ENCODE data around the gene VSNL1.

The VSNL1 gene

GRCh38 chr2:17614174-17614930 is 73.9 kb downstream of the VSNL1 start:
- Histone ChIP-seq H3K4me3 (ENCODE audit: low read depth, low read length) (no peak overlapping the region), H3K9ac (ENCODE audit: low read length) (no peak overlapping the region), H3K4me1 (ENCODE audit: control insufficient read depth, insufficient read depth, low read length) (peaks cover 10% of the 10 kb centered on the region), H3K36me3 (ENCODE audit: control insufficient read depth, insufficient read depth, low read length) (no peaks in the 10 kb centered on the region), H3K27ac (ENCODE audit: low read depth, low read length) (no peak overlapping the region), H3K9me3 (ENCODE audit: control insufficient read depth, insufficient read depth, low read depth, low read length) (no peaks in the 10 kb centered on the region), H3K27me3 (ENCODE audit: control insufficient read depth, insufficient read depth, low read length) (no peaks in the 10 kb centered on the region)

GRCh38 chr2:17615147-17615546 is 74.7 kb downstream of the VSNL1 start:
- no peak overlapping the region for H3K27ac ChIP-seq (ENCODE audit: low read depth, low read length)
- peaks cover 14% of the 10 kb centered on the region for H3K4me1 ChIP-seq (ENCODE audit: control insufficient read depth, insufficient read depth, low read length)
- H3K36me3 ChIP-seq (ENCODE audit: control insufficient read depth, insufficient read depth, low read length), result no peaks in the 10 kb centered on the region
- no peak overlapping the region for H3K4me3 ChIP-seq (ENCODE audit: low read depth, low read length)
- no peaks in the 10 kb centered on the region for H3K9me3 ChIP-seq (ENCODE audit: control insufficient read depth, insufficient read depth, low read depth, low read length)
- no peaks in the 10 kb centered on the region for H3K27me3 ChIP-seq (ENCODE audit: control insufficient read depth, insufficient read depth, low read length)
- H3K9ac ChIP-seq (ENCODE audit: low read length), result no peak overlapping the region

- Histone ChIP-seq H3K9ac (ENCODE audit: low read length) (no peak overlapping the region), H3K36me3 (ENCODE audit: control insufficient read depth, insufficient read depth, low read length) (no peaks in the 10 kb centered on the region), H3K27me3 (ENCODE audit: control insufficient read depth, insufficient read depth, low read length) (no peaks in the 10 kb centered on the region), H3K9me3 (ENCODE audit: control insufficient read depth, insufficient read depth, low read depth, low read length) (no peaks in the 10 kb centered on the region), H3K4me3 (ENCODE audit: low read depth, low read length) (no peak overlapping the region), H3K4me1 (ENCODE audit: control insufficient read depth, insufficient read depth, low read length) (peaks cover 21% of the 10 kb centered on the region), H3K27ac (ENCODE audit: low read depth, low read length) (no peak overlapping the region)
Observed at GRCh38 chr2:17615728-17616351, 75.3 kb downstream of the VSNL1 start.

GRCh38 chr2:17616405-17616804 is 75.9 kb downstream of the VSNL1 start:
- H3K27ac ChIP-seq (ENCODE audit: low read depth, low read length), result no peak overlapping the region

GRCh38 chr2:17617516-17617915 is 77.0 kb downstream of the VSNL1 start:
- peaks cover 22% of the 10 kb centered on the region for H3K4me1 ChIP-seq (ENCODE audit: control insufficient read depth, insufficient read depth, low read length)
- H3K27me3 ChIP-seq (ENCODE audit: control insufficient read depth, insufficient read depth, low read length), result no peaks in the 10 kb centered on the region
- H3K9me3 ChIP-seq (ENCODE audit: control insufficient read depth, insufficient read depth, low read depth, low read length), result no peaks in the 10 kb centered on the region
- H3K36me3 ChIP-seq (ENCODE audit: control insufficient read depth, insufficient read depth, low read length), result no peaks in the 10 kb centered on the region
- no peak overlapping the region for H3K27ac ChIP-seq (ENCODE audit: low read depth, low read length)
- no peak overlapping the region for H3K4me3 ChIP-seq (ENCODE audit: low read depth, low read length)
- no peak overlapping the region for H3K9ac ChIP-seq (ENCODE audit: low read length)

More at GRCh38 chr2:17616405-17616804, 75.9 kb downstream of the VSNL1 start:
- Histone ChIP-seq H3K36me3 (ENCODE audit: control insufficient read depth, insufficient read depth, low read length) (no peaks in the 10 kb centered on the region), H3K4me1 (ENCODE audit: control insufficient read depth, insufficient read depth, low read length) (peaks cover 22% of the 10 kb centered on the region), H3K9me3 (ENCODE audit: control insufficient read depth, insufficient read depth, low read depth, low read length) (no peaks in the 10 kb centered on the region), H3K27me3 (ENCODE audit: control insufficient read depth, insufficient read depth, low read length) (no peaks in the 10 kb centered on the region), H3K9ac (ENCODE audit: low read length) (no peak overlapping the region), H3K4me3 (ENCODE audit: low read depth, low read length) (no peak overlapping the region)

GRCh38 chr2:17617955-17618354 is 77.5 kb downstream of the VSNL1 start:
- H3K4me1 ChIP-seq (ENCODE audit: control insufficient read depth, insufficient read depth, low read length), result peaks cover 22% of the 10 kb centered on the region
- H3K9ac ChIP-seq (ENCODE audit: low read length), result no peak overlapping the region
- H3K4me3 ChIP-seq (ENCODE audit: low read depth, low read length), result no peak overlapping the region
- H3K9me3 ChIP-seq (ENCODE audit: control insufficient read depth, insufficient read depth, low read depth, low read length), result no peaks in the 10 kb centered on the region
- H3K27me3 ChIP-seq (ENCODE audit: control insufficient read depth, insufficient read depth, low read length), result no peaks in the 10 kb centered on the region
- no peak overlapping the region for H3K27ac ChIP-seq (ENCODE audit: low read depth, low read length)
- H3K36me3 ChIP-seq (ENCODE audit: control insufficient read depth, insufficient read depth, low read length), result no peaks in the 10 kb centered on the region

- H3K9me3 ChIP-seq (ENCODE audit: control insufficient read depth, insufficient read depth, low read depth, low read length), result peaks cover 7% of the 10 kb centered on the region; the same call in 1 of the 2 replicates
- H3K4me3 ChIP-seq (ENCODE audit: low read depth, low read length), result no peak overlapping the region
- H3K27ac ChIP-seq (ENCODE audit: low read depth, low read length), result no peak overlapping the region
- H3K27me3 ChIP-seq (ENCODE audit: control insufficient read depth, insufficient read depth, low read length), result no peaks in the 10 kb centered on the region
- H3K36me3 ChIP-seq (ENCODE audit: control insufficient read depth, insufficient read depth, low read length), result no peaks in the 10 kb centered on the region
- peaks cover 12% of the 10 kb centered on the region for H3K4me1 ChIP-seq (ENCODE audit: control insufficient read depth, insufficient read depth, low read length)
- H3K9ac ChIP-seq (ENCODE audit: low read length), result no peak overlapping the region
Observed at GRCh38 chr2:17620280-17620679, 79.8 kb downstream of the VSNL1 start.

- Histone ChIP-seq H3K9me3 (ENCODE audit: control insufficient read depth, insufficient read depth, low read depth, low read length) (peaks cover 7% of the 10 kb centered on the region; the same call in 1 of the 2 replicates), H3K9ac (ENCODE audit: low read length) (no peak overlapping the region), H3K27ac (ENCODE audit: low read depth, low read length) (no peak overlapping the region), H3K27me3 (ENCODE audit: control insufficient read depth, insufficient read depth, low read length) (no peaks in the 10 kb centered on the region), H3K4me3 (ENCODE audit: low read depth, low read length) (no peak overlapping the region), H3K36me3 (ENCODE audit: control insufficient read depth, insufficient read depth, low read length) (no peaks in the 10 kb centered on the region), H3K4me1 (ENCODE audit: control insufficient read depth, insufficient read depth, low read length) (peaks cover 12% of the 10 kb centered on the region)
Observed at GRCh38 chr2:17620841-17621240, 80.3 kb downstream of the VSNL1 start.

- no peak overlapping the region for H3K27ac ChIP-seq (ENCODE audit: low read depth, low read length)
Observed at GRCh38 chr2:17621781-17622180, 81.3 kb downstream of the VSNL1 start.

GRCh38 chr2:17625446-17625845 is 85.0 kb downstream of the VSNL1 start:
- no peak overlapping the region for H3K9ac ChIP-seq (ENCODE audit: low read length)
- no peak overlapping the region for H3K4me3 ChIP-seq (ENCODE audit: low read depth, low read length)
- no peak overlapping the region for H3K27ac ChIP-seq (ENCODE audit: low read depth, low read length)

More at GRCh38 chr2:17621781-17622180, 81.3 kb downstream of the VSNL1 start:
- H3K9me3 ChIP-seq (ENCODE audit: control insufficient read depth, insufficient read depth, low read depth, low read length), result peaks cover 7% of the 10 kb centered on the region; the same call in 1 of the 2 replicates
- H3K4me3 ChIP-seq (ENCODE audit: low read depth, low read length), result no peak overlapping the region
- no peaks in the 10 kb centered on the region for H3K36me3 ChIP-seq (ENCODE audit: control insufficient read depth, insufficient read depth, low read length)
- peaks cover 12% of the 10 kb centered on the region for H3K4me1 ChIP-seq (ENCODE audit: control insufficient read depth, insufficient read depth, low read length)
- H3K27me3 ChIP-seq (ENCODE audit: control insufficient read depth, insufficient read depth, low read length), result no peaks in the 10 kb centered on the region
- H3K9ac ChIP-seq (ENCODE audit: low read length), result no peak overlapping the region

GRCh38 chr2:17626986-17627385 is 86.5 kb downstream of the VSNL1 start:
- H3K9me3 ChIP-seq (ENCODE audit: control insufficient read depth, insufficient read depth, low read depth, low read length), result peaks cover 19% of the 10 kb centered on the region
- no peak overlapping the region for H3K27ac ChIP-seq (ENCODE audit: low read depth, low read length)
- 0 out of 2 replicates have a peak, but pooled peaks cover 4% of the 10 kb centered on the region for H3K36me3 ChIP-seq (ENCODE audit: control insufficient read depth, insufficient read depth, low read length)
- H3K4me3 ChIP-seq (ENCODE audit: low read depth, low read length), result no peak overlapping the region
- no peaks in the 10 kb centered on the region for H3K27me3 ChIP-seq (ENCODE audit: control insufficient read depth, insufficient read depth, low read length)
- H3K9ac ChIP-seq (ENCODE audit: low read length), result no peak overlapping the region
- peaks cover 6% of the 10 kb centered on the region for H3K4me1 ChIP-seq (ENCODE audit: control insufficient read depth, insufficient read depth, low read length)

More at GRCh38 chr2:17625446-17625845, 85.0 kb downstream of the VSNL1 start:
- Histone ChIP-seq H3K9me3 (ENCODE audit: control insufficient read depth, insufficient read depth, low read depth, low read length) (peaks cover 19% of the 10 kb centered on the region), H3K27me3 (ENCODE audit: control insufficient read depth, insufficient read depth, low read length) (no peaks in the 10 kb centered on the region), H3K36me3 (ENCODE audit: control insufficient read depth, insufficient read depth, low read length) (0 out of 2 replicates have a peak, but pooled peaks cover 4% of the 10 kb centered on the region), H3K4me1 (ENCODE audit: control insufficient read depth, insufficient read depth, low read length) (peaks cover 11% of the 10 kb centered on the region)

Data from HUES6 (cell line).